PFSK-1 (cell line): ENCODE measurements around the gene UBE2H.

Experiments
- FOXP2 ChIP-seq: optimal IDR thresholded peaks from 2 replicates; pipeline ENCODE3; 2011; ENCODE audit warnings: borderline replicate concordance, control low read depth, inconsistent platforms; ENCODE audit not compliant: insufficient read depth; ENCODE audit errors: extremely low read length, extremely low read depth
- POLR2AphosphoS5 ChIP-seq: IDR thresholded peaks from 2 replicates; pipeline ENCODE4 v1.6.1; 2012; ENCODE audit warnings: low read depth, mild to moderate bottlenecking, control low read depth, low read length, moderate library complexity
- SIN3A ChIP-seq: IDR thresholded peaks from 2 replicates; pipeline ENCODE4 v1.6.1; 2012; ENCODE audit warnings: mild to moderate bottlenecking, low read length, moderate library complexity, borderline replicate concordance; ENCODE audit not compliant: insufficient read depth
- TAF1 ChIP-seq: IDR thresholded peaks from 2 replicates; pipeline ENCODE4 v1.6.1; 2012; ENCODE audit warnings: low read length, control low read depth, borderline replicate concordance; ENCODE audit not compliant: insufficient read depth
- TF ChIP-seq, protein P1 (sequence below), 2 experiments: IDR thresholded peaks; 2 replicates each; pipeline versions ENCODE4 v1.6.1 to v1.8.0; 2011 to 2012; ENCODE audit warnings: low read depth in 2 of 2, low read length in 2 of 2, control low read depth in 1 of 2, inconsistent platforms in 1 of 2, mild to moderate bottlenecking in 1 of 2, moderate library complexity in 1 of 2; ENCODE audit not compliant: insufficient read depth in 1 of 2

Gene UBE2H

DNA sequence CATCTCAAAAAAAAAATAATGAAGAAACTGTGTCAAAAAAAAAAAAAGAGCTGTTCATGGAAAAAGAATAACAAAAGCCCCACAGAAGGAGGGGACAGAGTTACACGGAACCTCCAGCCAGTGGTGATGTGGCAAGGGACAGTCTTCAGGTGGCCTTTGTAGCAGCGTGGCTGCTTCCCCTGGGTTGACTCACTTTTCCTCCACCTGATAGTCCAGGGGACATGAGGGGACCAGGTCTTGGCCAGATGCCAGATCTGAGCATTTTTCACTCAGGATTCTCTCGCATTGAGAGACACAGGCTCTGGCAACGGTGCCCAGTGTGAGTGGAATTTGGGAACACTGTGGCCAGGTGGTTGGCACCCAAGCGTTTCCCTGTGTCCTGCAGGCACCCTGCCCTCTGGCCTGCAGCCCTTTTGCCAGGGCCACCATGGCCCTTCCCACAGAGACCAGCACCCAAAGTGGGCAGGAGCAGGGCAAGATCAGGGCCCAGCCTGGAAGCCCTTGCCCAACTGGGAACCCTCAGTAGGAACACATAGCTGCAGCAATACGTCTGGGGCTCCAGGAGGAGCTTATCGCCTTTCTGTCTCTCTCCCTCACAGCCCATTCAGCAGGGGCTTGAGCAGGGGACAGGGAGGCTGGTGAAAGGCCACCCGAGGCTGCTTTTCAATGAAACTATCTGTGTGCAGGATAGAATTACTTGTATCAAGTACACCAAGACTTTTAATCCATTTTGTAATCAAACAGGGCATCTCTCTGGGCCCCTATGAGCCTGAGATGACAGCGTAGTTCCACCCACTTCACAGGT lies 159.1 kb downstream of the UBE2H start:
- TF ChIP-seq SIN3A (no peak), POLR2AphosphoS5 (no peak), FOXP2 (no peak), TAF1 (no peak)
- TF ChIP-seq, protein P1, sequence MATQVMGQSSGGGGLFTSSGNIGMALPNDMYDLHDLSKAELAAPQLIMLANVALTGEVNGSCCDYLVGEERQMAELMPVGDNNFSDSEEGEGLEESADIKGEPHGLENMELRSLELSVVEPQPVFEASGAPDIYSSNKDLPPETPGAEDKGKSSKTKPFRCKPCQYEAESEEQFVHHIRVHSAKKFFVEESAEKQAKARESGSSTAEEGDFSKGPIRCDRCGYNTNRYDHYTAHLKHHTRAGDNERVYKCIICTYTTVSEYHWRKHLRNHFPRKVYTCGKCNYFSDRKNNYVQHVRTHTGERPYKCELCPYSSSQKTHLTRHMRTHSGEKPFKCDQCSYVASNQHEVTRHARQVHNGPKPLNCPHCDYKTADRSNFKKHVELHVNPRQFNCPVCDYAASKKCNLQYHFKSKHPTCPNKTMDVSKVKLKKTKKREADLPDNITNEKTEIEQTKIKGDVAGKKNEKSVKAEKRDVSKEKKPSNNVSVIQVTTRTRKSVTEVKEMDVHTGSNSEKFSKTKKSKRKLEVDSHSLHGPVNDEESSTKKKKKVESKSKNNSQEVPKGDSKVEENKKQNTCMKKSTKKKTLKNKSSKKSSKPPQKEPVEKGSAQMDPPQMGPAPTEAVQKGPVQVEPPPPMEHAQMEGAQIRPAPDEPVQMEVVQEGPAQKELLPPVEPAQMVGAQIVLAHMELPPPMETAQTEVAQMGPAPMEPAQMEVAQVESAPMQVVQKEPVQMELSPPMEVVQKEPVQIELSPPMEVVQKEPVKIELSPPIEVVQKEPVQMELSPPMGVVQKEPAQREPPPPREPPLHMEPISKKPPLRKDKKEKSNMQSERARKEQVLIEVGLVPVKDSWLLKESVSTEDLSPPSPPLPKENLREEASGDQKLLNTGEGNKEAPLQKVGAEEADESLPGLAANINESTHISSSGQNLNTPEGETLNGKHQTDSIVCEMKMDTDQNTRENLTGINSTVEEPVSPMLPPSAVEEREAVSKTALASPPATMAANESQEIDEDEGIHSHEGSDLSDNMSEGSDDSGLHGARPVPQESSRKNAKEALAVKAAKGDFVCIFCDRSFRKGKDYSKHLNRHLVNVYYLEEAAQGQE (IDR thresholded peaks at IDR 0.05; ENCODE audit: insufficient read depth in 1 of 2, low read depth in 2 of 2, low read length in 2 of 2), result no peak

DNA sequence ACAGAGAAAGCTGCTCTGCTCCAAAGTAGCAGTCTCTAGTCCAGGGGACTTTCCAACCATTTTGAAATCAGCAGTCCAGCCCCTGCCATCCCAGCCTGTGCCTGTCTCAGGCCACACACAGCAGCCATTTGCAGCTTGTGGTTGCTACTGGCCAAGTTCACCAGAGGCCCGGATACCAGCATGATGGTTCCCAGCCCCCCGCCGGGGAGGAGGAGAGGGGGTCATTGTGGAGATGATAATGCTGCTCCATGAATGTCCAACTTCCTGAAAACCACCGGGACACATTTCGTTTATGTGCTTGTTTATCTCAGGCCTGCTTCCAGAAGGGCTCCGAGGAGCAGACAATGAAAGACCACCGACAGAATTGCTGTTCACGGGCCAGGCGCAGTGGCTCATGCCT lies 160.0 kb downstream of the UBE2H start:
- TF ChIP-seq FOXP2, result no peak
- TF ChIP-seq SIN3A, result no peak
- TF ChIP-seq POLR2AphosphoS5, result no peak
- TF ChIP-seq, protein P1 (IDR thresholded peaks at IDR 0.05; ENCODE audit: insufficient read depth in 1 of 2, low read depth in 2 of 2, low read length in 2 of 2), result no peak
- TF ChIP-seq TAF1, result no peak

DNA sequence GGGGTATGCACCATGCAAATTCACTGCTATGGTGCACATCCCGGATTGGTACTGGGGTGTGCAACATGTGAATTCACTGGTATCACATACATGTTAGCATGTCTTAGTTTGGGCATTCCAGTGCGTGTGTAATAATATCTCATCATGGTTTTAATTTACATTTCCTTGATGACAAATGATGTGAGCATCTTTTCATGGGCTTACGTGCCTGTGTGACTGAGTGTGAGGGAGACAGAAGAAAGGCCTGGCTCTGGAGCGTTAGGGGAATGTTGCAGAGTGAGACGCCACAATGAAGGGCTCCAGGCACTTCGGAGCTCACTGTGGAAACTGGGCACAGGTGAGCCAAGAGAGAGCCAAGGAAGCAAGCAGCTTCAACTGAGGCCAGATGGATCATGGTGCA lies 162.6 kb downstream of the UBE2H start:
- no peak for TF ChIP-seq POLR2AphosphoS5
- no peak for TF ChIP-seq SIN3A
- TF ChIP-seq, protein P1 (IDR thresholded peaks at IDR 0.05; ENCODE audit: insufficient read depth in 1 of 2, low read depth in 2 of 2, low read length in 2 of 2), result no peak
- TF ChIP-seq TAF1, result no peak
- no peak for TF ChIP-seq FOXP2

DNA sequence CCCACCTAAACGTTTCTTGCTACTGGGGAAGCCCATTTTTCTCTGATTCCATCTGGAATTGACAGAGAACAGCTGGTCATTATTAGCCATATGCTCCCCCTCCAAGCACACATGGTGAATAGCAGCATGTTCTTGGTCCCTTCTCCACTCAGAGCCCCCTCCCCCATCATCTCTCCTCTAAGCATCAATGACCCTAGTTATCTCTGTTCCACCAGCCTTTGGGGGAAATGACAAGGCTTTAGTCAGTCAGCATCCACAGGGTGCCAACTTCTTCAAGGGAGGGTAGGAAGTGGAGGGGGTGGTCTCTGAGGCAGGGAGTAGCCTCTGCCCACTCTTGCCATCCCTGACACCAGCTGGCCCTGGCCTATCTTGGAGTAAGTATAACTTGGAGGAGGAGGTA lies 163.1 kb downstream of the UBE2H start:
- TF ChIP-seq FOXP2, result no peak
- TF ChIP-seq, protein P1 (IDR thresholded peaks at IDR 0.05; ENCODE audit: insufficient read depth in 1 of 2, low read depth in 2 of 2, low read length in 2 of 2), result no peak
- no peak for TF ChIP-seq SIN3A
- no peak for TF ChIP-seq TAF1
